Nephron (organoid): ENCODE measurements around the gene SEPTIN3.

Experiments used
- H3K27ac Mint-ChIP-seq, 3 experiments: 2 replicates each; pipeline ENCODE4 v1.8.0; 2020; ENCODE audit warnings: mixed read lengths in 3 of 3, mild to moderate bottlenecking in 2 of 3, moderate library complexity in 1 of 3
- H3K27me3 Mint-ChIP-seq: 2 replicates; pipeline ENCODE4 v1.8.0; 2021; ENCODE audit warnings: low read depth, mild to moderate bottlenecking, moderate library complexity, mixed read lengths
- H3K36me3 Mint-ChIP-seq: 2 replicates; pipeline ENCODE4 v1.8.0; 2020; ENCODE audit warnings: low read depth, mixed read lengths
- H3K4me1 Mint-ChIP-seq: 2 replicates; pipeline ENCODE4 v1.8.0; 2020; ENCODE audit warnings: mixed read lengths
- H3K4me3 Mint-ChIP-seq, 3 experiments: 2 replicates each; pipeline ENCODE4 v1.8.0; 2020; ENCODE audit warnings: mild to moderate bottlenecking in 3 of 3, mixed read lengths in 3 of 3, moderate library complexity in 2 of 3
- H3K9me3 Mint-ChIP-seq: 2 replicates; pipeline ENCODE4 v1.8.0; 2020; ENCODE audit warnings: mixed read lengths
- CTCF ChIP-seq, 3 experiments: fragments of 200-600 bp; sonication (generic); IDR thresholded peaks; one replicate each; pipeline ENCODE4 v1.5.0; 2021; ENCODE audit warnings: antibody characterized with exemption in 3 of 3; ENCODE audit not compliant: unreplicated experiment in 3 of 3

SEPTIN3 gene

GRCh38 chr22:42000466-42000865, 31.2 kb downstream of the SEPTIN3 start:
- no peak for TF ChIP-seq CTCF (IDR thresholded peaks at IDR 0.05; ENCODE audit: unreplicated experiment in 3 of 3)
- no peaks in the 10 kb centered on the region for H3K36me3 Mint-ChIP-seq
- peaks cover 25% of the 10 kb centered on the region for H3K27me3 Mint-ChIP-seq
- H3K4me3 Mint-ChIP-seq: no peak overlapping the region
- H3K9me3 Mint-ChIP-seq: no peaks in the 10 kb centered on the region
- no peak overlapping the region for H3K27ac Mint-ChIP-seq
- no peaks in the 10 kb centered on the region for H3K4me1 Mint-ChIP-seq

GRCh38 chr22:42001121-42001520, 31.9 kb downstream of the SEPTIN3 start:
- no peak for TF ChIP-seq CTCF (IDR thresholded peaks at IDR 0.05; ENCODE audit: unreplicated experiment in 3 of 3)
- H3K36me3 Mint-ChIP-seq: no peaks in the 10 kb centered on the region
- no peaks in the 10 kb centered on the region for H3K4me1 Mint-ChIP-seq
- H3K27me3 Mint-ChIP-seq: peaks cover 25% of the 10 kb centered on the region
- H3K9me3 Mint-ChIP-seq: no peaks in the 10 kb centered on the region
- H3K27ac Mint-ChIP-seq: no peak overlapping the region
- no peak overlapping the region for H3K4me3 Mint-ChIP-seq

DNA sequence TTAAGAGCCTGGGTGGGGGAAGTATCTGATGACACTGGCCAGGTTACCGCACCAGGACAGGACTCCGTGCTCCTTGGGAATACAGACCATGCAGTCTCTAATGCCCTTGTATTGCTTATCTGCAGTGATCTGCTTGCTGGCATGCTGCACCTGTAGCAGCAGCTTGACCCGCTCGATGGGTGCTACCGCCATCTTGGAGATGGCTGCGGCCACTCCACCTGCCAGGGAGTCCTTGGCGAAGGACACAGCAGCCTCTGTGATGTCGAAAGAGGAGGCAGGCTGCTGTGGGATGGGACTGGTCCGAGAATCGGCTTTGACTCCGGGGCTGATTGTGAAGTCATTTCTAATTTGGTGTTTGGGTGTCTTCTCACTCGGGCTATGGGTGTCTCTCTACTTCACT, 32.5 kb downstream of the SEPTIN3 start:
- H3K4me3 Mint-ChIP-seq: no peak overlapping the region
- no peak for TF ChIP-seq CTCF (IDR thresholded peaks at IDR 0.05; ENCODE audit: unreplicated experiment in 3 of 3)
- H3K9me3 Mint-ChIP-seq: no peaks in the 10 kb centered on the region
- no peaks in the 10 kb centered on the region for H3K4me1 Mint-ChIP-seq
- H3K27ac Mint-ChIP-seq: no peak overlapping the region
- peaks cover 25% of the 10 kb centered on the region for H3K27me3 Mint-ChIP-seq
- no peaks in the 10 kb centered on the region for H3K36me3 Mint-ChIP-seq

- H3K36me3 Mint-ChIP-seq: no peaks in the 10 kb centered on the region
- peaks cover 25% of the 10 kb centered on the region for H3K9me3 Mint-ChIP-seq
- no peak for TF ChIP-seq CTCF (IDR thresholded peaks at IDR 0.05; ENCODE audit: unreplicated experiment in 3 of 3)
- H3K4me3 Mint-ChIP-seq: no peak overlapping the region
- peaks cover 5% of the 10 kb centered on the region for H3K27me3 Mint-ChIP-seq
- H3K4me1 Mint-ChIP-seq: no peaks in the 10 kb centered on the region
- no peak overlapping the region for H3K27ac Mint-ChIP-seq
Measured at GRCh38 chr22:42007922-42008321, 38.7 kb downstream of the SEPTIN3 start.

DNA sequence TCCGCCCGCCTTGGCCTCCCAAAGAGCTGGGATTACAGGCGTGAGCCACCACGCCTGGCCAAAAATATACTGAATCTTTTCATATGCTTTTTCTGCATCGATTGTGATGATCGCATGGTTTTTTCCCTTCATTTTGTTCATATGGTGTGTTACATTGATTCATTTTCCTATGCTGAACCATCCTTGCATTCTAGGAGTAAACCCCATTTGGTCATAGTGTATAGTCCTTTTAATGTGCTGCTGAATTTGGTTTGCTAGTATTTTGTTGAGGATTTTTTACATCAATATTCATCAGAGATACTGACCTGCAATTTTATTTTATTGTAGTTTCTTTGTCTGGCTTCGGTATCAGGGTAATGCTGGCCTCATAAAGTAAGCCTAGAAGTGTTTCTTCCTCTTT, 41.5 kb downstream of the SEPTIN3 start:
- Mint-ChIP-seq H3K4me3 (no peak overlapping the region), H3K9me3 (peaks cover 29% of the 10 kb centered on the region), H3K27ac (no peak overlapping the region), H3K4me1 (no peaks in the 10 kb centered on the region), H3K36me3 (no peaks in the 10 kb centered on the region), H3K27me3 (peaks cover 16% of the 10 kb centered on the region)
- TF ChIP-seq CTCF (IDR thresholded peaks at IDR 0.05; ENCODE audit: unreplicated experiment in 3 of 3): no peak

DNA sequence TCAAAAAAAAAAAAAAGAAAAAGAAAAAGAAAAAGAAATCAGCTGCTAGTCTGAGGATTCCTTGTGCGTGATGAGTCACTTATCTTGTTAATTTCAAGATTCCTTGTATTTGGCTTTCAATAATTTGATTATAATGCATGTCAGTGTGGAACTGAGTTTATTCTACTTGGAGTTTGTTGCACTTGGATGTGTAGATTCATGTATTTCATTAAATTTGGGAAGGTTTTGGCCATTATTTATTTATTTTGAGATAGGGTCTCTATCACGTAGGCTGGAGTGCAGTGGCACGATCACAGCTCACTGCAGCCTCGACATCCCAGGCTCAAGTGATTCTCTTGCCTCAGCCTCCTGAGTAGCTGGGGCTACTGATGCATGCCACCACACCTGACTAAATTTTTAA, 44.1 kb downstream of the SEPTIN3 start:
- H3K27ac Mint-ChIP-seq: no peak overlapping the region
- peaks cover 25% of the 10 kb centered on the region for H3K9me3 Mint-ChIP-seq
- TF ChIP-seq CTCF (IDR thresholded peaks at IDR 0.05; ENCODE audit: unreplicated experiment in 3 of 3): no peak
- H3K36me3 Mint-ChIP-seq: no peaks in the 10 kb centered on the region
- peaks cover 27% of the 10 kb centered on the region for H3K27me3 Mint-ChIP-seq
- H3K4me1 Mint-ChIP-seq: no peaks in the 10 kb centered on the region
- no peak overlapping the region for H3K4me3 Mint-ChIP-seq
